Measurements from ENCODE around the gene USP1.

USP1 gene

DNA sequence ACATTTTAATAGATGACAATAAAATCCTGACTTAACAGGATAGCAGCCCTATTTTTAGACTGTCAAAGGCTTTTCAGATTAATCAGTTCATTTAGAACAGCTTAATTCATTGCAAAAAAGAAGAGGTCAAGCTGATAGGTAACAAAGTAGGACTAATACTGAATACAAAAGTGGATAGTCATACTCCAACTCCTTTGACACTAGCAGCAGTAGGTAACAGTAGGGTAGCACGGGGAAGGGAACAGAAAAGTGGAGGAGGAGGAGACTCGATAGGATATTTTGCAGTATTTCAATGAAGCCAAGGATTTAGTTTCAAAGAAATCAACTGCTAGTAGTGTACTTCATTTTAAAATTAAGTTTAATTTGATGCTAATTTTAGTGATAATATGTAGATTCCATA, 51.1 kb downstream of the USP1 start:
- no peak for DNase-seq (ENCODE audit: low read depth)

DNA sequence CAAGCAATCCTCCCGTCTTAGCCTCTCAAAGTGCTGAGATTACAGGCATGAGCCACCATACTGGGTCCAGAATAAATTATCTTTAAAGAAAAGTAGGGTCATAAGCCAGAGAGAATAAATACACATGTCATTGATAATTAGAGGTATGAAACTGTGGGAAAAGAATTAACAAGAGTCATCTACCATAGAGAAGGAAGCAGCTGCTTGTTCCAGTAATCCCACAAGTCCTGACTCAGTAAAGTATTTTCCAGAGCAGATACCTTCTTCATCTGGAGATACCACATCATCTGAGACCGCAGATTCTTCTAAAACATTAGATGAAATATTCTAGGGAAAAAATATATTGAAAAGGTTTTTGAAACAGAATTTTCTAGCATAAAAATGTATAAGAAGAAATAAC, 55.7 kb downstream of the USP1 start:
- no peak for DNase-seq (ENCODE audit: low read depth)

DNA sequence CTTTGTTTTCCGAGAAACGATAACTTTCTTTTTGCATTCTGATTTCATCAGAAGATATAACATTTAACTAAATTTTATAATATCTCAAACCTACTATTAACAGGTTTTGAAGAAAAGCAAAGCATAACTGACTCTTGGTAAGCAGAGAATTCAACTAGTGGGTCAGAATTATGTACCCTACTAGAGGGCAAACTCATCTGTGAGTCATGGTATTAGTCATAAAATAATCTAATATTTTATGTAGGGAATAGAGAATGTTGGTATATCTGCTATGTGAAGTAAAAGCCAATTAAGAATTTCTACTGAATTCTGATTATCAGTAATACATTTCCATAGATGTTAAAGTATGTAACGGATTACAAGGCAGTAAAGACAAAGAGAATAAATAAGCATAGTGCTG, 56.8 kb downstream of the USP1 start:
- DNase-seq (ENCODE audit: low read depth) = no peak

DNA sequence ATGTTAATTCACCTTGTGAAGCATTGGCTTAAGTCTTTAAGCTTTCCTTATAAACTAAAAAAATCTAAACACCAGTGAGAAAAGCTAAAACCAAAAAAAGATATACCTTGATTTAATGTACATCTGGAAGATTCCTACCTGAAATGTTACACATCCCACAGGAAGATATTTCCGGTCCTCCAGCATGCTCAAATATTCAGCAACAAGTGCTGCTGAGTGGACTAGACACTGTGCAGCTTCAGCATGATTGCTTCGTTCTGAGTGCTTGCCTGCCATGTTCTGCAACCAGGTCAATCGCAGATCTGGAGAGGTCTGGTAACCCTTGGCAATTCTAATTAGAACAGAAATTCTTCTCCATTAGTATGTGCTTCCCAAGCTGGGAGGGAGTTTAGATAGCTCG, 57.3 kb downstream of the USP1 start:
- DNase-seq (ENCODE audit: low read depth) = no peak

DNA sequence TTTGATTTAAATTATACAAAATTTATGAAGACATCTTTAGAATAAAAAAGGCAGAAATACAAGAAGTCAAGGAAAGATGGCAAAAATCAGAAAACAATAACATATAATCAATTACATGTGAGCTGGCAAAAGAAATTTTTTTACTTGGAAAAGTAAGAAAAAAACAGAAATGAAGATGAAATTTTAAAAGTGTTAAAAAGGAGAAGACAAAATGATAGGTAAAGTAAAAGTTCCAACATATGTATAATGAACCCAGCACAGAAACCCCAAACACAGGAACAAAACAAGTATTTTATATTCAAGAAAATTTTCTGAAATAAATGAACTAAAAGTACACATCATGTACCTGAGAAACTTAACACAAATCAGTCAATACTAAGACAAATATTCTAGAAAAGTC, 63.4 kb downstream of the USP1 start:
- no peak for DNase-seq (ENCODE audit: low read depth)

Data from stimulated activated CD4-positive, alpha-beta T cell treated with anti-CD3 and anti-CD28 coated beads, Interleukin-2, amount 100 ng/mL, for 4 hours (primary cell).